ENCODE data around the gene NELL1. TPM values are rescaled to one million over a fixed set of nuclear protein-coding genes. Genes with fewer than 3 reads are reported as not detected.

The NELL1 gene
- total and polyA plus RNA-seq, 2 experiments from 2014 or later: 1.6 TPM; not detected in 1

- no peak overlapping the region for H3K4me2 ChIP-seq
- no peaks in the 10 kb centered on the region for H3K9me3 Mint-ChIP-seq
- no peak for TF ChIP-seq ZNF331 (CRISPR knock-in tag; IDR thresholded peaks at IDR 0.05; ENCODE audit: low read depth)
- TF ChIP-seq, protein P1, sequence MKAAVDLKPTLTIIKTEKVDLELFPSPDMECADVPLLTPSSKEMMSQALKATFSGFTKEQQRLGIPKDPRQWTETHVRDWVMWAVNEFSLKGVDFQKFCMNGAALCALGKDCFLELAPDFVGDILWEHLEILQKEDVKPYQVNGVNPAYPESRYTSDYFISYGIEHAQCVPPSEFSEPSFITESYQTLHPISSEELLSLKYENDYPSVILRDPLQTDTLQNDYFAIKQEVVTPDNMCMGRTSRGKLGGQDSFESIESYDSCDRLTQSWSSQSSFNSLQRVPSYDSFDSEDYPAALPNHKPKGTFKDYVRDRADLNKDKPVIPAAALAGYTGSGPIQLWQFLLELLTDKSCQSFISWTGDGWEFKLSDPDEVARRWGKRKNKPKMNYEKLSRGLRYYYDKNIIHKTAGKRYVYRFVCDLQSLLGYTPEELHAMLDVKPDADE (IDR thresholded peaks at IDR 0.05): no peak
- no peak for TF ChIP-seq REST (IDR thresholded peaks at IDR 0.05; ENCODE audit: unreplicated experiment)
- TF ChIP-seq JUNB (IDR thresholded peaks at IDR 0.05; ENCODE audit: unreplicated experiment): no peak
- TF ChIP-seq ZNF462 (CRISPR knock-in tag; IDR thresholded peaks at IDR 0.05): no peak
- H3K27ac Mint-ChIP-seq: no peak overlapping the region
- H3K36me3 ChIP-seq (ENCODE audit: insufficient read depth): no peaks in the 10 kb centered on the region
- no peaks in the 10 kb centered on the region for H3K36me3 Mint-ChIP-seq (ENCODE audit: low read depth)
- H3K4me1 ChIP-seq (ENCODE audit: insufficient read depth): no peaks in the 10 kb centered on the region
- 0 out of 2 replicates have a peak, but pooled peaks cover under 1% of the 10 kb centered on the region for H4K20me1 ChIP-seq (replicated peaks; ENCODE audit: insufficient read depth)
- no peak overlapping the region for H3K27ac ChIP-seq (ENCODE audit: low read depth)
- H3K4me3 ChIP-seq: no peak overlapping the region
- no peak overlapping the region for H3K4me3 Mint-ChIP-seq
- no peaks in the 10 kb centered on the region for H3F3A ChIP-seq (replicated peaks; ENCODE audit: low read depth)
- no peaks in the 10 kb centered on the region for H3K27me3 Mint-ChIP-seq (ENCODE audit: insufficient read depth, low read depth, poor library complexity)
- no peak overlapping the region for H2AFZ ChIP-seq
- H3K27me3 ChIP-seq (ENCODE audit: insufficient read depth): no peaks in the 10 kb centered on the region
- no peaks in the 10 kb centered on the region for H3K4me1 Mint-ChIP-seq
- DNase-seq (ENCODE audit: low spot score) (no peak), ATAC-seq (no peak)
- H3K79me2 ChIP-seq (replicated peaks; ENCODE audit: insufficient read depth): no peaks in the 10 kb centered on the region
- H3K9me2 ChIP-seq (ENCODE audit: insufficient read depth): no peaks in the 10 kb centered on the region
These were observed 113.4 kb downstream of the NELL1 start for GRCh38 chr11:20782775-20783174.

Measured in GM23338 (cell line).